RPMI7951 (cell line): ENCODE data around the gene RAI14. TPM values are rescaled to one million over a fixed set of nuclear protein-coding genes. Genes with fewer than 3 reads are reported as not detected.

ENCODE experiments used
- DNase-seq: peaks from one replicate; pipeline ENCODE4 v3.0.0-alpha.2; 2012; ENCODE audit warnings: low read depth
- total RNA-seq: library from RNA; depleted of rRNA; stranded (reverse); fragments of >200 nt; shearing (Covaris generic); gene quantifications from 2 replicates; pipeline ENCODE4 v1.2.3, GENCODE V29; 2014

RAI14 gene
- total RNA-seq, 1 experiment from 2014 or later = 36.8 TPM

- DNase-seq = no peak
These were observed 16.1 kb upstream of the RAI14 start for GRCh38 chr5:34639852-34640626.

- DNase-seq = no peak
These were observed 7.9 kb upstream of the RAI14 start for GRCh38 chr5:34648039-34648839.

- no peak for DNase-seq
These were observed 7.3 kb upstream of the RAI14 start for GRCh38 chr5:34648840-34649158.

GRCh38 chr5:34651791-34652190 is 4.3 kb upstream of the RAI14 start:
- no peak for DNase-seq

GRCh38 chr5:34652466-34652865 is 3.7 kb upstream of the RAI14 start:
- no peak for DNase-seq

GRCh38 chr5:34652914-34653313 is 3.2 kb upstream of the RAI14 start:
- peak; percentile 22 for DNase-seq

- DNase-seq = no peak
These were observed 2.4 kb upstream of the RAI14 start for GRCh38 chr5:34653708-34654107.

GRCh38 chr5:34655354-34655991 is 655 bp upstream of the RAI14 start:
- DNase-seq = peak; percentile 69

GRCh38 chr5:34656700-34657273 is 659 bp downstream of the RAI14 start:
- peak; percentile 14 for DNase-seq

GRCh38 chr5:34657274-34657921 is 1.3 kb downstream of the RAI14 start:
- peak; percentile 54 for DNase-seq

GRCh38 chr5:34657988-34658387 is 1.9 kb downstream of the RAI14 start:
- DNase-seq = peak; percentile 24

GRCh38 chr5:34659168-34659567 is 3.0 kb downstream of the RAI14 start:
- no peak for DNase-seq

GRCh38 chr5:34660444-34660843 is 4.3 kb downstream of the RAI14 start:
- peak; percentile 47 for DNase-seq

- DNase-seq = no peak
These were observed 7.8 kb downstream of the RAI14 start for GRCh38 chr5:34663771-34664496.

- DNase-seq = no peak
These were observed 10.4 kb downstream of the RAI14 start for GRCh38 chr5:34666392-34667080.

GRCh38 chr5:34667705-34668104 is 11.6 kb downstream of the RAI14 start:
- DNase-seq = no peak

GRCh38 chr5:34669931-34670516 is 13.9 kb downstream of the RAI14 start:
- no peak for DNase-seq

GRCh38 chr5:34672196-34672595 is 16.1 kb downstream of the RAI14 start:
- DNase-seq = no peak

GRCh38 chr5:34673463-34674125 is 17.5 kb downstream of the RAI14 start:
- no peak for DNase-seq

GRCh38 chr5:34674187-34674586 is 18.1 kb downstream of the RAI14 start:
- no peak for DNase-seq
